ENCODE measurements around the gene UTP25. TPM values are rescaled to one million over a fixed set of nuclear protein-coding genes. Genes with fewer than 3 reads are reported as not detected.

The UTP25 gene
- total RNA-seq, 1 experiment from 2014 or later = 9.5 TPM

DNA sequence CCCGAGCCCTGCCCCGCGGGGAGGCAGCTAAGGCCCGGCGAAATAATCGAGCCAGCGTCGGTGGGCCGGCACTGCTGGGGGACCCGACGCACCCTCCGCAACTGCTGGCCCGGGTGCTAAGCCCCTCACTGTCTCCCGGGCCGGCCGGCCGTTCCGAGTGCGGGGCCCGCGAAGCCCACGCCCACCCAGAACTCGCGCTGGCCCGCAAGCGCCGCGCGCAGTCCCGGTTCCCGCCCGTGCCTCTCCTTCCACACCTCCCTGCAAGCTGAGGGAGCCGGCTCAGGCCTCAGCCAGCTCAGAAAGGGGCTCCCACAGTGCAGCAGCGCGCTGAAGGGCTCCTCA lies 61.3 kb downstream of the UTP25 start:
- no TSS peak for BruUV-seq (replicated peaks)
- DNase-seq (ENCODE audit: low read depth, low spot score) (no peak), ATAC-seq (no peak)
- Histone ChIP-seq H3K27ac (ENCODE audit: low read length) (no peak overlapping the region), H3K4me3 (ENCODE audit: low read depth in 2 of 2, low read length in 2 of 2) (no peak overlapping the region), H3K4me1 (ENCODE audit: control insufficient read depth, insufficient read depth, low read length) (no peaks in the 10 kb centered on the region), H3K36me3 (ENCODE audit: control insufficient read depth, insufficient read depth, low read length) (no peaks in the 10 kb centered on the region), H3K9me3 (ENCODE audit: control insufficient read depth, insufficient read depth, low read depth, low read length) (no peaks in the 10 kb centered on the region), H3K27me3 (ENCODE audit: control insufficient read depth, insufficient read depth, low read length) (no peaks in the 10 kb centered on the region)
- in situ Hi-C loops (cut with HindIII; ENCODE audit: low pct_unique_long_range_greater_than_20kb, low sequenced_read_pairs) = no loop called here
- TF ChIP-seq CTCF (IDR thresholded peaks at IDR 0.05) = no peak
- no peak for TF ChIP-seq REST (IDR thresholded peaks at IDR 0.05; ENCODE audit: insufficient read depth in 1 of 2, low read depth in 2 of 2, low read length in 1 of 2)
- TF ChIP-seq TCF7L2 (IDR thresholded peaks at IDR 0.05; ENCODE audit: low read depth, low read length) = no peak
- TF ChIP-seq POLR2AphosphoS5 (IDR thresholded peaks at IDR 0.05; ENCODE audit: low read depth, low read length) = no peak
- no peak for TF ChIP-seq SIN3A (IDR thresholded peaks at IDR 0.05; ENCODE audit: borderline replicate concordance, insufficient read depth, low read depth, low read length)
- intact Hi-C loops (cut with micrococcal nuclease; ENCODE audit: unreplicated experiment) = no loop called here
- ChIA-PET POLR2A (no interaction called here), CTCF (no interaction called here)

GRCh38 chr1:209890641-209891330 lies 63.0 kb downstream of the UTP25 start:
- in situ Hi-C loops (cut with HindIII; ENCODE audit: low pct_unique_long_range_greater_than_20kb, low sequenced_read_pairs) (no loop called here), intact Hi-C loops (cut with micrococcal nuclease; ENCODE audit: unreplicated experiment) (no loop called here)
- DNase-seq (ENCODE audit: low read depth, low spot score) (no peak), ATAC-seq (no peak)
- TF ChIP-seq REST (IDR thresholded peaks at IDR 0.05; ENCODE audit: insufficient read depth in 1 of 2, low read depth in 2 of 2, low read length in 1 of 2) (no peak), TCF7L2 (IDR thresholded peaks at IDR 0.05; ENCODE audit: low read depth, low read length) (no peak), SIN3A (IDR thresholded peaks at IDR 0.05; ENCODE audit: borderline replicate concordance, insufficient read depth, low read depth, low read length) (no peak), CTCF (IDR thresholded peaks at IDR 0.05) (no peak), POLR2AphosphoS5 (IDR thresholded peaks at IDR 0.05; ENCODE audit: low read depth, low read length) (no peak)
- no peak overlapping the region for H3K4me3 ChIP-seq (ENCODE audit: low read depth in 2 of 2, low read length in 2 of 2)
- ChIA-PET POLR2A (no interaction called here), CTCF (no interaction called here)
- no peaks in the 10 kb centered on the region for H3K4me1 ChIP-seq (ENCODE audit: control insufficient read depth, insufficient read depth, low read length)
- H3K36me3 ChIP-seq (ENCODE audit: control insufficient read depth, insufficient read depth, low read length) = no peaks in the 10 kb centered on the region
- no peak overlapping the region for H3K27ac ChIP-seq (ENCODE audit: low read length)
- H3K27me3 ChIP-seq (ENCODE audit: control insufficient read depth, insufficient read depth, low read length) = no peaks in the 10 kb centered on the region
- no TSS peak for BruUV-seq (replicated peaks)
- H3K9me3 ChIP-seq (ENCODE audit: control insufficient read depth, insufficient read depth, low read depth, low read length) = no peaks in the 10 kb centered on the region

Data from Panc1 (cell line).